Esophagus muscularis mucosa (tissue), 4 donors: ENCODE measurements around the gene VRK3. TPM values are rescaled to one million over a fixed set of nuclear protein-coding genes. Genes with fewer than 3 reads are reported as not detected.
"Not testable (repeated sequence)": the region's sequence is repeated elsewhere in the genome, so short reads cannot be mapped to it uniquely, and the experiment has no call there.

Experiments used
- DNase-seq: peaks from one replicate; pipeline ENCODE4 v3.0.0-alpha.2; 2017; ENCODE audit errors: extremely low spot score
- H3K27ac ChIP-seq, 4 donors: fragments of 200-600 bp; sonication (generic); replicated peaks in 1 of 4; 1 replicate in 3 of 4; 2 replicates in 1 of 4; pipeline ENCODE4 v1.5.1; 2016 to 2019; ENCODE audit warnings: mild to moderate bottlenecking in 1 of 4
- H3K27me3 ChIP-seq, 4 donors: fragments of 200-600 bp; sonication (generic); one replicate each; pipeline versions ENCODE4 v1.5.1 to v1.6.0; 2016 to 2019
- H3K36me3 ChIP-seq, 4 donors: fragments of 200-600 bp; sonication (generic); one replicate each; pipeline ENCODE4 v1.5.1; 2016 to 2019
- H3K4me1 ChIP-seq, 4 donors: fragments of 200-600 bp; sonication (generic); one replicate each; pipeline ENCODE4 v1.5.1; 2016 to 2019
- H3K4me3 ChIP-seq, 4 donors: fragments of 200-600 bp; sonication (generic); 1 replicate in 2 of 4; 2 replicates in 2 of 4; pipeline ENCODE4 v1.5.1; 2016 to 2019; ENCODE audit warnings: mild to moderate bottlenecking in 4 of 4, moderate library complexity in 1 of 4
- H3K9me3 ChIP-seq, 4 donors: fragments of 200-600 bp; sonication (generic); 1 replicate in 3 of 4; 2 replicates in 1 of 4; pipeline ENCODE4 v1.5.1; 2016 to 2019
- EP300 ChIP-seq: sonication (generic); formaldehyde crosslinking; IDR thresholded peaks from one replicate; pipeline ENCODE4 v1.6.1; 2017; ENCODE audit warnings: antibody characterized with exemption
- POLR2A ChIP-seq: fragments of 450-650 bp; IDR thresholded peaks from one replicate; pipeline ENCODE4 v1.6.1; 2017; ENCODE audit warnings: antibody characterized with exemption, moderate library complexity, mild to moderate bottlenecking, low read depth
- POLR2AphosphoS5 ChIP-seq, 2 donors: sonication (generic); formaldehyde crosslinking; IDR thresholded peaks; one replicate each; pipeline ENCODE4 v1.6.1; 2017; ENCODE audit warnings: antibody characterized with exemption in 2 of 2
- WGBS: methylation state at CpG from one replicate; pipeline ENCODE4 v1.1.5; 2018; 5-methylcytosine and 5-hydroxymethylcytosine counted together
- intact Hi-C: fragments of 100-400 bp; cut with DNase I; formaldehyde crosslinking; loops from one replicate; pipeline ENCODE4 v1.15.1; 2023
- total RNA-seq, 4 donors: library from RNA; depleted of rRNA; stranded (reverse); fragments of >200 nt; gene quantifications; one replicate each; pipeline versions ENCODE4 v1.1.0 to v1.2.1, GENCODE V29; 2016
- TF ChIP-seq, protein P1 (sequence below), 3 experiments: fragments of 200-600 bp in 2 of 3; fragments of 450-650 bp in 1 of 3; sonication (generic) in 2 of 3; IDR thresholded peaks; one replicate each; pipeline ENCODE4 v1.5.1; 2017 to 2019; ENCODE audit warnings: antibody characterized with exemption in 3 of 3, mild to moderate bottlenecking in 2 of 3, moderate library complexity in 1 of 3

VRK3 gene
- total RNA-seq, 4 donors from 2014 or later = 20.8 to 27.5 (median 25.5) TPM

- Histone ChIP-seq H3K27ac (no peak overlapping the region), H3K9me3 (no peaks in the 10 kb centered on the region), H3K27me3 (peaks cover 0 to 34% (median 7%) of the 10 kb centered on the region in 4 donors), H3K36me3 (no peaks in the 10 kb centered on the region), H3K4me3 (no peak overlapping the region), H3K4me1 (peaks cover 6 to 12% (median 9%) of the 10 kb centered on the region in 4 donors)
- TF ChIP-seq POLR2A (no peak), EP300 (no peak), POLR2AphosphoS5 (IDR thresholded peaks at IDR 0.05) (no peak)
- TF ChIP-seq, protein P1, sequence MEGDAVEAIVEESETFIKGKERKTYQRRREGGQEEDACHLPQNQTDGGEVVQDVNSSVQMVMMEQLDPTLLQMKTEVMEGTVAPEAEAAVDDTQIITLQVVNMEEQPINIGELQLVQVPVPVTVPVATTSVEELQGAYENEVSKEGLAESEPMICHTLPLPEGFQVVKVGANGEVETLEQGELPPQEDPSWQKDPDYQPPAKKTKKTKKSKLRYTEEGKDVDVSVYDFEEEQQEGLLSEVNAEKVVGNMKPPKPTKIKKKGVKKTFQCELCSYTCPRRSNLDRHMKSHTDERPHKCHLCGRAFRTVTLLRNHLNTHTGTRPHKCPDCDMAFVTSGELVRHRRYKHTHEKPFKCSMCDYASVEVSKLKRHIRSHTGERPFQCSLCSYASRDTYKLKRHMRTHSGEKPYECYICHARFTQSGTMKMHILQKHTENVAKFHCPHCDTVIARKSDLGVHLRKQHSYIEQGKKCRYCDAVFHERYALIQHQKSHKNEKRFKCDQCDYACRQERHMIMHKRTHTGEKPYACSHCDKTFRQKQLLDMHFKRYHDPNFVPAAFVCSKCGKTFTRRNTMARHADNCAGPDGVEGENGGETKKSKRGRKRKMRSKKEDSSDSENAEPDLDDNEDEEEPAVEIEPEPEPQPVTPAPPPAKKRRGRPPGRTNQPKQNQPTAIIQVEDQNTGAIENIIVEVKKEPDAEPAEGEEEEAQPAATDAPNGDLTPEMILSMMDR (IDR thresholded peaks at IDR 0.05) = no peak
- WGBS = 70% methylated on average over 5 of the region's 5 CpGs
- DNase-seq = no peak
- intact Hi-C loops = no loop called here
Measured at GRCh38 chr19:49968279-49968922, 56.8 kb downstream of the VRK3 start.

DNA sequence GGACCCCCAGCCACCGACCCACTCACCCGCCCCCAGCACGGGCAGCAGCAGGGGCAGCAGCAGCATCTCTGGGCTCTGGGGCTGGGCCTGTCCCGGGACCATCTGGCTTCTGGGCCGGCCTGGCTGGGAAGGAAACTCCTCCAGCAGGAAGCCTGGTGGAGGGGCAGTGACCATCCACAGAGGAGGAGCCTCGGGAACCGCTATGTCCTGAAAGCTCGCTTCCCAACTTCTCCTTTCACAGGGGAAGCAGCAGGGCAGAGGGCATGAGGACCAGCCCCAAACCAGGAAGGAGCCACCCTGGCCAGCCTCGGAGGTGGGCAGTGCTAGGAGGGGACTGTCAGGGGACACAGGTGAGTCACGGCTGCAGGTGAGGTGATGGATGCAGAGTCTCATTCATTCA lies 64.2 kb downstream of the VRK3 start, which contains the start of gene SIGLEC11:
Gene SIGLEC11 (minus strand): TSS at position 193 of the 400 bp plus-strand sequence. CDS start 91 bp downstream, at position 102.
- H3K4me3 ChIP-seq, H3K9me3 ChIP-seq, DNase-seq, H3K4me1 ChIP-seq, H3K36me3 ChIP-seq, H3K27ac ChIP-seq, intact Hi-C loops: not testable (repeated sequence)
- 57% methylated on average over 4 of the region's 10 CpGs for WGBS
- peaks cover 0 to 24% (median 0%) of the 10 kb centered on the region in 4 donors for H3K27me3 ChIP-seq

GRCh38 chr19:49959892-49960291 lies 65.3 kb downstream of the VRK3 start:
- DNase-seq, H3K9me3 ChIP-seq, H3K36me3 ChIP-seq, intact Hi-C loops, H3K4me3 ChIP-seq, H3K4me1 ChIP-seq, H3K27ac ChIP-seq: not testable (repeated sequence)
- peaks cover 0 to 18% (median 0%) of the 10 kb centered on the region in 4 donors for H3K27me3 ChIP-seq
- no CpG with 5 or more reads among the region's 12 CpGs for WGBS

GRCh38 chr19:49958596-49958995 lies 66.6 kb downstream of the VRK3 start:
- DNase-seq, H3K27ac ChIP-seq, H3K4me3 ChIP-seq, H3K36me3 ChIP-seq, H3K9me3 ChIP-seq, intact Hi-C loops: not testable (repeated sequence)
- WGBS = no CpG with 5 or more reads among the region's 13 CpGs
- Histone ChIP-seq H3K27me3 (peaks cover 0 to 18% (median 0%) of the 10 kb centered on the region in 4 donors), H3K4me1 (peaks cover 6 to 21% (median 16%) of the 10 kb centered on the region in 4 donors)

- intact Hi-C loops, H3K9me3 ChIP-seq, H3K4me3 ChIP-seq, DNase-seq, H3K36me3 ChIP-seq, H3K27ac ChIP-seq: not testable (repeated sequence)
- Histone ChIP-seq H3K4me1 (peaks cover 6 to 24% (median 20%) of the 10 kb centered on the region in 4 donors), H3K27me3 (peaks cover 0 to 18% (median 0%) of the 10 kb centered on the region in 4 donors)
- 42% methylated on average over 5 of the region's 9 CpGs for WGBS
Measured at GRCh38 chr19:49958144-49958543, 67.0 kb downstream of the VRK3 start.

DNA sequence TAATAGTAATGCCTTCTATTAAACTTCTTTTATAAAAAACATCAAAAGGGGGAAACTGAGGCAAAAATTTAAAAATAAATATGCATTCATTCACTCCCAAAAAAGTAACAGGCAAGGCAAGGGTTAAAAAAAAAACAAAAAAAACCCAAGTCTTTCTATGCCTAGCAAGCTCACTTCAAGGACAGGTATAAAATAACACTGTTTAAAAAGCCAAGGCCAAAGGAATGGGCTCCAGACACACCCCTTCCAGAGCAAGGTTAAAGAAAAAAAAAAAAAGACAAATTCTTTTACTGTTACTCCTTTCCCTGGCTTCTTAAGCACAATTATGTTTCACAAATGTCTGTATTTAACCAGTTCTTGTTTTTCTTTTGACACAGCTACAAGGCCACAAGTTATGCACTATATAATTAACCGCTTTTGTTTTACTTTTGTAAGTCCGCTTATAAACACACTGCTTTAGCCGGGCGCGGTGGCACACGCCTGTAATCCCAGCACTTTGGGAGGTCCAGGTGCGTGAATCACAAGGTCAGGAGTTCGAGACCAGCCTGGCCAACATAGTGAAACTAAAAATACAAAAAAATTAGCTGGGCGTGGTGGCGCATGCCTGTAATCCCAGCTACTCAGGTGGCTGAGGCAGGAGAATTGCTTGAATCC lies 67.8 kb downstream of the VRK3 start:
- TF ChIP-seq POLR2AphosphoS5 (IDR thresholded peaks at IDR 0.05) (no peak), EP300 (no peak), POLR2A (no peak)
- TF ChIP-seq, protein P1 (IDR thresholded peaks at IDR 0.05) = no peak
- no peak for DNase-seq
- Histone ChIP-seq H3K9me3 (no peaks in the 10 kb centered on the region), H3K27me3 (peaks cover 0 to 18% (median 0%) of the 10 kb centered on the region in 4 donors), H3K4me3 (no peak overlapping the region), H3K36me3 (no peaks in the 10 kb centered on the region), H3K4me1 (peaks cover 6 to 25% (median 22%) of the 10 kb centered on the region in 4 donors), H3K27ac (no peak overlapping the region)
- intact Hi-C loops = no loop called here
- WGBS = 75% methylated on average over 10 of the region's 10 CpGs
